Fibroblast of mammary gland (primary cell): Measurements from ENCODE around the gene ZMAT3.
"Not testable (repeated sequence)": the region's sequence is repeated elsewhere in the genome, so short reads cannot be mapped to it uniquely, and the experiment has no call there.

Experiments
- DNase-seq: peaks from one replicate; pipeline ENCODE4 v3.0.0-alpha.2; 2010; ENCODE audit warnings: low read depth
- H3K4me3 ChIP-seq: 2 replicates; pipeline ENCODE4 v1.5.1; 2011; ENCODE audit warnings: low read depth, mild to moderate bottlenecking, low read length, moderate library complexity; ENCODE audit not compliant: control insufficient read depth
- TF ChIP-seq, protein P1 (sequence below): conservative IDR thresholded peaks from 2 replicates; pipeline ENCODE4 v1.5.1; 2011; ENCODE audit warnings: low read depth, low read length, inconsistent platforms; ENCODE audit not compliant: control insufficient read depth, insufficient read depth

ZMAT3 gene, protein sequence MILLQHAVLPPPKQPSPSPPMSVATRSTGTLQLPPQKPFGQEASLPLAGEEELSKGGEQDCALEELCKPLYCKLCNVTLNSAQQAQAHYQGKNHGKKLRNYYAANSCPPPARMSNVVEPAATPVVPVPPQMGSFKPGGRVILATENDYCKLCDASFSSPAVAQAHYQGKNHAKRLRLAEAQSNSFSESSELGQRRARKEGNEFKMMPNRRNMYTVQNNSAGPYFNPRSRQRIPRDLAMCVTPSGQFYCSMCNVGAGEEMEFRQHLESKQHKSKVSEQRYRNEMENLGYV

DNA sequence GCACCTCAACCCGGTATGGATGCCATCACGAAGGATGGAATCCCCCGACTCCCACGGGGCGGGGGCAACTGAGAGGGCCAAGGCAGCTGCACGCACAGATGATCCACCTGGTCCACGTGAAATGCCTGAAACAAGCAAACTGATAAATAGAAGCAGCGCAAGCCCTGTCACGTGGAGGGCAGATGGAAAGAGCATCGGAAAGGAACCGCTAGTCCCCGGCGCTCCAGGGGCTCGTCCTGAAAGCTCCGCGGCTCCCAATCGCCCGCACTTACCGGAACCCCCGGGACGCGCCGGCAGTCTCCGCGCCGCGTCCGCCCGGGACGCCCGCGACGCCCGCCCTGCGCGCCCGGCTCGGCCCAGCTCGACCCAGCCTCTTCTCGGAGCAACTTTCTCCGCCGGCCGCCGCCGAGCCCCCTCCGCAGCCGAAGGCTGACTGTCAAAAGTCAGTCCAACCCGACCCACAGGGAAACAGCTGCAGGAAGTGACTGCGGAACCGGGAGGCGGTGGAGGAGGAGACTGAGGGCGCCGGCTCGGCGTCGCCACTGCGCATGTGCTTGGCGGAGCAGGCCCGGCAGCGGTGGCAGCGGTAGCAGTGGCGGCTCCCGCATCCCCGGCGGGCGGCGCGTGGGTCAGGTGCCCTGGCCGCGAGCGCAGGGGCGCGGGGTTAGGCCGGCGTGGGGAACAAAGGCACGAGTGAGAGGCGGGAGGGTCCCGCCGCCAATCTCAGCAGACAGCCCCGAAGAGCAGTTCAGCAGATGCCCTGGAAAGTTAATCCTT lies at the start of gene ZMAT3:
Gene ZMAT3, minus strand, starts transcription at position 487 of the 777 bp plus-strand sequence. CDS start 4,057 bp downstream, outside the sequence.
- TF ChIP-seq, protein P1, sequence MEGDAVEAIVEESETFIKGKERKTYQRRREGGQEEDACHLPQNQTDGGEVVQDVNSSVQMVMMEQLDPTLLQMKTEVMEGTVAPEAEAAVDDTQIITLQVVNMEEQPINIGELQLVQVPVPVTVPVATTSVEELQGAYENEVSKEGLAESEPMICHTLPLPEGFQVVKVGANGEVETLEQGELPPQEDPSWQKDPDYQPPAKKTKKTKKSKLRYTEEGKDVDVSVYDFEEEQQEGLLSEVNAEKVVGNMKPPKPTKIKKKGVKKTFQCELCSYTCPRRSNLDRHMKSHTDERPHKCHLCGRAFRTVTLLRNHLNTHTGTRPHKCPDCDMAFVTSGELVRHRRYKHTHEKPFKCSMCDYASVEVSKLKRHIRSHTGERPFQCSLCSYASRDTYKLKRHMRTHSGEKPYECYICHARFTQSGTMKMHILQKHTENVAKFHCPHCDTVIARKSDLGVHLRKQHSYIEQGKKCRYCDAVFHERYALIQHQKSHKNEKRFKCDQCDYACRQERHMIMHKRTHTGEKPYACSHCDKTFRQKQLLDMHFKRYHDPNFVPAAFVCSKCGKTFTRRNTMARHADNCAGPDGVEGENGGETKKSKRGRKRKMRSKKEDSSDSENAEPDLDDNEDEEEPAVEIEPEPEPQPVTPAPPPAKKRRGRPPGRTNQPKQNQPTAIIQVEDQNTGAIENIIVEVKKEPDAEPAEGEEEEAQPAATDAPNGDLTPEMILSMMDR: no peak
- H3K4me3 ChIP-seq: peak within 1 kb of the TSS; percentile 96

DNA sequence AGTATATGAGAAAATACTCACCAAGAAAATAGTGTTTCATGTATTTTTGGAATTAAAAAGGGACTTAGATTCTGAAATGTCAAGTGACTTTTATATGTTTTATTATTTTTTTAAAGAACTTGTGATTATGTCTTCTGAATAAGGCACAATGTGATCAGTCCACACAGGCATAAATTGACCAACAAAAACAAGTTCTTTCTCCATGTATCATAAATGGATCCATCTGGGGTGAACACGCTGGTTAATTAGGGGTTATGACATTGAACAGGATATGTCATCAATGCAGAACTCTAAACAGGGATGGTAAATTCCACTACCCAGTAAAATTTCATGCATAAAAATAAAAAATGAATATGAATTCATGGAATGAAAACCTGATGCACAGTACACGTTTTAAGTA lies 45.2 kb upstream of the ZMAT3 start:
- H3K4me3 ChIP-seq: no peak overlapping the region
- peak; percentile 24 for DNase-seq
- TF ChIP-seq, protein P1: no peak

More for the DNA sequence above, at the start of gene ZMAT3:
- peak; percentile 78 for DNase-seq

DNA sequence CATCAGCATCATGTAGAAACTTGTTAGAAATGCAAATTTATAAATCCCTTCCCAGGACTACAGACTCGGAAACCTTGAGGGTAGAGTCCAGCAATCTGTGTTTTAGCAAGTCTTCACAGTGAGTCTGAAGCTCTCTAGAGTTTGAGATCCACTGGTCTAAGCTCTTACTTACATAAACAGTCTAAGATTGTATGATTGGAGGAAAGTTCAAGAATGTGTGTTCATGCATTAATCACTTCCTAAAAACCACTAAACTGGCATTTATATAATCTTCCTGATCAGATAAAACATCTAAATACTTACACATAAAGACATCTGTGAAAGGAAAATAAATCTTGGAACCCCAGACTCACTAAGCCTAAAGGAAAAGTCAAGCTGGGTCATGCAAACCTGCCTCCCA lies 43.8 kb upstream of the ZMAT3 start:
- DNase-seq: peak; percentile 24
- not testable (repeated sequence) for H3K4me3 ChIP-seq

DNA sequence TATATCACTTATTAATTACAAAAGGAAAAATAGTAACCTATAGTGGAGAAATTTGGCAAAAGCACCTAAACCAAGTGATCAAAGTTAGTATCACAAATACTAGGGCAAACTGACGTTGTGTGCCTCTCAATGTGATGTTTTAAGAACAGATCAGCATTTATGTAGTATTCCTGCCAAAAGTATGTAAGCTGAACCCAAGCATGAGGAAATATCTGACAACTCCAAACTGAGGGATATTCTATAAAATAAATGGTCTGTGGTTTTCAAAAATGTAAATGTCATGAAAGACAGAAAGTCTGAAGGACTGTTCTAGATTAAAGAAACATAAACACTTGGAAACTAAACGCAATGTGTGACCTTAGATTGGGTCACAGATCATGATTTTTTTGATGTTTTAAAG lies 42.3 kb upstream of the ZMAT3 start:
- H3K4me3 ChIP-seq: no peak overlapping the region
- peak; percentile 47 for DNase-seq

DNA sequence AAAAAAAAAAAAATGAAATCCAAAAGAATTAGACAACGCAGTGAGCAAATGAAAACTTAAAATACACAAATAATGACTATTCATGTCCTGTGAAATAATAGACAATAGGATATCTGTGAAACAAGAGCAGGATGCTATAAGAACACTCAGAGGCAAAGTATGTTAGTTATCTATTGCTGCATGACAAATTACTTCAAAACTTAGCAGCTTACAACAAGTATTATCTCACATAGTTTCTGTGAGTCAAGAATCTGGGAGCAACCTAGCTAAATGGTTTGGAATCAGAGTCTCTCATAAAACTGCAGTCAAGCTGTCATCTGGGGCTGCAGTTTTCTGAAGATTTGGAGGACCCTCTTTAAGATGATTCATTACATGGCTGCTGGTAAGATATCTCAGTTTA lies 36.5 kb upstream of the ZMAT3 start:
- no peak overlapping the region for H3K4me3 ChIP-seq
- peak; percentile 47 for DNase-seq
- TF ChIP-seq, protein P1: no peak

More for the DNA sequence above, 42.3 kb upstream of the ZMAT3 start:
- TF ChIP-seq, protein P1: no peak

DNA sequence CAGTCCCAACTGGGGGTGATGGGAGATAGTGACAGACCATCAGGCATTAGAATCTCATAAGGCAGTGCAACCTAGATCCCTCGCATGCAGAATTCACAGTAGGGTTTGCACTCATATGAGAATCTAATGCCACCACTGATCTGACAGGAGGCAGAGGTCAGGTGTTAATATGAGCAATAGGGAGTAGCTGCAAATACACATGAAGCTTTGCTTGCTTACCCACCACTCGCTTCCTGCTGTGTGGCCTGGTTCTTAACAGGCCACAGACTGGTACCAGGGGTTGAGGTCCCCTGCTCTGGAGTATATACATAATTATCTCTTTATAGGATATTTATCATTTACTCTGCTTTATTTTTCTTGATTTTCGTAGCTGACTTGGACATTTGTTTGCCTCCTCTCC lies 36.0 kb upstream of the ZMAT3 start:
- no peak overlapping the region for H3K4me3 ChIP-seq
- TF ChIP-seq, protein P1: no peak
- DNase-seq: no peak

DNA sequence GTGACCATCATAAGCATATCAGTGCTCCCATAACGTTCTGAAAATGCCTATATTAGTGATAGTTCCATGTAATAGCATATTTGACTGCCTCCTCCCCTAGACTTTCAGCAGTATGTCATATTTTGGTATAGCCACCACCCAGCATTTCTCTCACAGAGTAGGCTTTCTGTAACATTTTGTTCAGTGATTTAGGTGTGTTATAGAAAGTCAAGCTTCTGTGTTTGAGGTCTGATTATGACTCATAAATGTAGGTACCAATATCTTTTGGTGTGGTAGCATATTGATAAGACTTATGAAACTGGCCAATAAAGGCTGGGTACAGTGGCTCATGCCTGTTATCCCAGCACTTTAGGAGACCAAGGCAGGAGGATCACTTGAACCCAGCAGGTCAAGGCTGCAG lies 34.3 kb upstream of the ZMAT3 start:
- no peak for DNase-seq
- no peak overlapping the region for H3K4me3 ChIP-seq
- TF ChIP-seq, protein P1: no peak
